Retinal pigment epithelial cell (primary cell): ENCODE results near the gene ZBTB37.

ENCODE experiments used
- DNase-seq: peaks from one replicate; pipeline ENCODE4 v3.0.0-alpha.2; 2010; ENCODE audit warnings: low read depth
- H3K4me3 ChIP-seq: 2 replicates; pipeline ENCODE4 v1.5.1; 2011; ENCODE audit warnings: mild to moderate bottlenecking, low read length, control low read depth, moderate library complexity
- TF ChIP-seq, protein P1 (sequence below): conservative IDR thresholded peaks from 2 replicates; pipeline ENCODE4 v1.5.1; 2011; ENCODE audit warnings: low read depth, low read length, control low read depth, inconsistent platforms

ZBTB37 gene

DNA sequence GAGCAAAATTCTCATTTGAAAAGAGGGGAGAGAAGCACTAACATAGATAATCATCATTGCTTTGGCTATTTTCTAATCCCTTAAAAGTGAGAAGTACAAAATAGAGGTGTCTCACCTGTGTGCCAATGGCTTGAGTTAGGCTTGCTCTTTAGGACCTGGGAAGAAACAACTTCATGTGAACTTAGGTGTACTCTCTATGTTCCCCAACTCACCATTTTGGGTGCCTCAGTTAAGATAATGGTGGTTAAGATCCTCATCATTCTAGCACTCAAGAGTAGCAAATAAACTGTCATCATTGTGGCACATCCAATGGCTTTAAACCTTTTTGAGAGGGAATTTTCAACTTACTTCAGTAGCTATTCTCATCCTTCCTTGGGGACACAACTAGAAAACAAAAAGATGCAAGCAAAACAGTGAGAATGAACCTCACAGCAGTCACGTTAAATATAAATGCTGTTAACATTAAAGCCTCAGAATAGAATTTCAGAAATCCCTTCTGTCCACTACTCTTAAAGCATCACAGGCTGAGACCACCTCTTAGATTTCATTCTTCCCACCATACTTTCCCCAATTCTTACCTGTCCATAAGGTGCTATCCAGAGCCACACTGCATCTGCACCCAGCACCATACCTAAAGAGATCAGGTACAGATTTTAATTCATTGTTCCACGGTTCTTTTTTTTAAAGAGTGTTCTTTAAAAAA is 1.6 kb upstream of the ZBTB37 start:
- no peak for DNase-seq
- TF ChIP-seq, protein P1, sequence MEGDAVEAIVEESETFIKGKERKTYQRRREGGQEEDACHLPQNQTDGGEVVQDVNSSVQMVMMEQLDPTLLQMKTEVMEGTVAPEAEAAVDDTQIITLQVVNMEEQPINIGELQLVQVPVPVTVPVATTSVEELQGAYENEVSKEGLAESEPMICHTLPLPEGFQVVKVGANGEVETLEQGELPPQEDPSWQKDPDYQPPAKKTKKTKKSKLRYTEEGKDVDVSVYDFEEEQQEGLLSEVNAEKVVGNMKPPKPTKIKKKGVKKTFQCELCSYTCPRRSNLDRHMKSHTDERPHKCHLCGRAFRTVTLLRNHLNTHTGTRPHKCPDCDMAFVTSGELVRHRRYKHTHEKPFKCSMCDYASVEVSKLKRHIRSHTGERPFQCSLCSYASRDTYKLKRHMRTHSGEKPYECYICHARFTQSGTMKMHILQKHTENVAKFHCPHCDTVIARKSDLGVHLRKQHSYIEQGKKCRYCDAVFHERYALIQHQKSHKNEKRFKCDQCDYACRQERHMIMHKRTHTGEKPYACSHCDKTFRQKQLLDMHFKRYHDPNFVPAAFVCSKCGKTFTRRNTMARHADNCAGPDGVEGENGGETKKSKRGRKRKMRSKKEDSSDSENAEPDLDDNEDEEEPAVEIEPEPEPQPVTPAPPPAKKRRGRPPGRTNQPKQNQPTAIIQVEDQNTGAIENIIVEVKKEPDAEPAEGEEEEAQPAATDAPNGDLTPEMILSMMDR, result no peak
- peak overlapping the region; percentile 99 for H3K4me3 ChIP-seq

DNA sequence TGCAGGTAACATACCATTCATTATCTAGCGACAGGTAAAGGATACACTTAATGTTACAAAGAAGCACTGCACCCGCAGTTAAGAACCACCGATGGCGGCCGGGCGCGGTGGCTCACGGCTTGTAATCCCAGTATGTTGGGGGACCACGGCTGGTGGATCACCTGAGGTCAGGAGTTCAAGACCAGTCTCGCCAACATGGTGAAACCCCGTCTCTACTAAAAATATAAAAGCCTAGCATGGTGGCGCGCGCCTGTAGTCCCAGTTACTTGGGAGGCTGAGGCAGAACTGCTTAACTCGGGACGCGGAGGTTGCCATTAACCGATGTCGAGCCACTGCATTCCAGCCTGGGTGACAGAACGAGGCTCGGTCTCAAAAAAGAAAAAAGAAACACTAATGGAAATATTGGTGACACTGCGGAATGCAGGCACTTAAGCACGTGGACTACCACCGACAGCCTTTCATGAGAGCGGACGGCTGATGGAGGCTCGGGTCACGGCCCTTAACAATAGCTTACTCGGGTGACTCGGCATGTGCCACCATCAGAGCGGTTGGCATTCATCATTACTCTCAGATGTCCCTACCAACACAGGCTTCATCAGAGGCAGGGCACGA is 933 bp upstream of the ZBTB37 start:
- TF ChIP-seq, protein P1, result no peak
- DNase-seq, result no peak
- H3K4me3 ChIP-seq, result peak overlapping the region; percentile 99

DNA sequence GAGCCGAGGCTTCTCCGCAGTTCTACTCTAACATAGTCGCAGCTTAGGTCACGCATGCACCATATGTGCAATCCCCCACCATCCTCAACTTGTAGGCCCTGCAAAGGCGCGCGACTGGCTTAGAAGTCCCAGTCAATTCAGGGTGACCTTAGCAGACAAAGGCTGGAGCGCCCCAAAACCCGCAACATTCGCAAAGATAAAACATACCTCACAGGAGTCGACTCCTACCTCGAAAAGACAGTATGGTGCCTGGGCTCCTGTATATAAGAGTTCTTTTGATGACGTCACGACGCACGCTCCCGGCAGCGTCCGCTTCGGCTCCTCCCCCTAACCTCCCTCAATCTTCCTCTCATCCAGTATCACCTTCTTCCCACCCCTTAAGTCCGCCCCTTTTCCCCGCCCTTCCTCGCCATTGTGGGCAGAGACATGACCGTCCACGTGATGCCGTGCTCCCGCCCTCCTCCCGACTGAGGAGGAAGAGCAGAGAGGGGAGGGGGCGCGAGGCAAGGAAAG is 371 bp upstream of the ZBTB37 start, which contains the start of gene GAS5:
TSS of gene GAS5 (minus strand) at position 237 of the 513 bp plus-strand sequence.
- H3K4me3 ChIP-seq, result peak within 1 kb of the TSS; percentile 99
- TF ChIP-seq, protein P1, result no peak
- DNase-seq, result peak; percentile 99

DNA sequence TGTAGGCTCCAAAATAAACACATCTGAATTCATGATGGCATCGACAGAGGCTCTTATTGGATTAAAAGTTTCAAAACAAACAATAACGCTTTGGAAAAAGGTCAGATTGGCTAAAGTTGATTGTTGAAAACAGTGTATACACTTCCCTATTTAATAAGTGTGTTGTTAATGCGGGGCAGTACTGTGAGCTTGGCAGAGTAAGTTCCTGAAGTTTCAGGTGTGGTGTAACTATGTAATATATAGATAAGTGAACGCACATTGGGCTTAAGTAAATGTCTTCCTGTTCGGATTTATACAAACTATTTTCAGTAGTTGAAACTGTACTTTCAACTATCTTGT is 810 bp downstream of the ZBTB37 start:
- TF ChIP-seq, protein P1, result no peak
- H3K4me3 ChIP-seq, result peak overlapping the region; percentile 99

DNA sequence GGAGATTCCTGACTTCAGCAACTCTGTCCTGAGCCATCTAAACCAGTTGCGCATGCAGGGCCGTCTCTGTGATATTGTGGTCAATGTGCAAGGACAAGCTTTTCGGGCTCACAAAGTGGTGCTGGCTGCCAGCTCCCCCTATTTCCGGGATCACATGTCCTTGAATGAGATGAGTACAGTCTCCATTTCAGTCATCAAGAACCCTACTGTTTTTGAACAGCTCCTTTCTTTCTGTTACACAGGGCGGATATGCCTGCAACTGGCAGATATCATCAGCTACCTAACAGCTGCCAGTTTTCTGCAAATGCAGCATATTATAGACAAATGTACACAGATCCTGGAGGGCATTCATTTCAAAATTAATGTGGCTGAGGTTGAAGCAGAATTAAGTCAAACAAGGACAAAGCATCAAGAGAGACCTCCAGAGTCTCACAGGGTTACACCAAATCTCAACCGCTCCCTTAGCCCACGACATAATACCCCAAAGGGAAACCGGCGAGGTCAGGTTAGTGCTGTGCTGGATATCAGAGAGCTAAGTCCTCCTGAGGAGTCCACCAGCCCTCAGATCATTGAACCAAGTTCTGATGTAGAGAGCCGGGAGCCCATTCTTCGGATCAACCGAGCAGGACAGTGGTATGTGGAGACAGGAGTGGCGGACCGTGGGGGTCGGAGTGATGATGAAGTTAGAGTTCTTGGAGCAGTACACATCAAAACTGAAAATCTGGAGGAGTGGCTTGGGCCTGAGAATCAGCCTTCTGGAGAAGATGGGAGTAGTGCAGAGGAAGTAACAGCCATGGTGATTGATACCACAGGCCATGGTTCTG is 2.3 kb downstream of the ZBTB37 start:
- TF ChIP-seq, protein P1, result no peak
- DNase-seq, result no peak
- H3K4me3 ChIP-seq, result no peak overlapping the region

More for the DNA sequence above, 810 bp downstream of the ZBTB37 start:
- DNase-seq, result no peak

DNA sequence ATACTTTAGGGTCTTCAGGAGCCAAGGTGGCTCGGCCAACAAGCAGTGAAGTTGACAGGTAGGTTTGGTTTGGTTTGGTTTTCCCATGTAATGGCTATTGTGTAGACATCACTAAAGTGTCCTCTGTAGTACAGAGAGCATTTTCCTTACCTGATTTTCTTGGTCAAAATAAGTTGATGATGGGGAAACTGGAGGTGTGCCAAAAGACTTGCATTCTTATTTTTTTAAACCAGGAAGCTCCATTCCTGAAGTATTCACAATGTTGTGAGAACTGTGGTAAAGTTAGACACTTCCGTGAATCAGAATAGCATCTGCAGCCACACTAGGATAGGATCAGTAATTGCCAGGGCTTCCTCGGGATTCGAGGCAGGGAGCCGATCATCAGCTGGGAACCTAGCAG is 2.9 kb downstream of the ZBTB37 start:
- no peak overlapping the region for H3K4me3 ChIP-seq
- TF ChIP-seq, protein P1, result no peak

More for the DNA sequence above, 2.9 kb downstream of the ZBTB37 start:
- no peak for DNase-seq
